B cell (primary cell): Measurements from ENCODE around the gene BABAM2.

Experiments used
- EZH2 ChIP-seq: IDR thresholded peaks from 2 replicates; pipeline ENCODE4 v1.6.1; 2012; ENCODE audit warnings: borderline replicate concordance, low read depth, mild to moderate bottlenecking, moderate library complexity, low read length; ENCODE audit not compliant: insufficient read depth, poor library complexity, severe bottlenecking
- TF ChIP-seq, protein P1 (sequence below): fragments of 200-600 bp; IDR thresholded peaks from one replicate; pipeline ENCODE4 v1.8.0; 2022; ENCODE audit warnings: antibody characterized with exemption, mild to moderate bottlenecking

DNA sequence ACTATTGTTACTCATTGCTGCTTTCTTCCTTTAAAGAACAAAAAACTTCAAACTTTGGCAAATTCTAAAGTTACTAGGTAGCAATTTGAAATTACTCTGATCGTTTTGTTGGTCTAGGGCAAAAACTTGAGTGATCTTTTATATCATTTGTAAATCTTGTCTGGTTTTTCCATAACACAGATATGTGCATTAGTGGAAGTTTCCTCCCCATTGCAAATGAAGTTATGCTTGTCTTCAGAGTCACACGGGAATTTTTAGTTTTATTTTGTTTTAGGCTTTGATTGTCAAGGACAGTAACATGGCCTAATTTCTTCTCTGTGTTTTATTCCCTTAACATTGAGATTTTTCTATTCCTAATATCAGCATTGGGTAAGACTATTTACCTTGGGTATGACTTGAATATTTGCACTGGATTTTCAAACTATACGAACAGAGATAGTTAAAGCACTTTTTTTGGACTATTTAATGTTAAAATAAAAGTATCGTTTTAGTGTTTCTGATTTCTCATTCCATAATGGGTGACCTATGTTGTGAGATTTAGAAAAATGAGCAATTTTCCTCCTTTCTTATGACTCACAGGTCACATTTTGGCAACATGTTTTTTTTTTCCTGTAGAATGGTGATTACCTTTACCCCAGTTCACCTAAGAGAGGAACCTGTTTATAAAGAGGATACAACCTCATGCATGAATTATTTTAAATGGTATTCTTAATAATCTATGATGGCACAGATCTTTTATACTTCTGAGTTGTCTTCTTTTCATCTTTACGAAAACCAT lies 65.0 kb downstream of the BABAM2 start:
- TF ChIP-seq, protein P1, sequence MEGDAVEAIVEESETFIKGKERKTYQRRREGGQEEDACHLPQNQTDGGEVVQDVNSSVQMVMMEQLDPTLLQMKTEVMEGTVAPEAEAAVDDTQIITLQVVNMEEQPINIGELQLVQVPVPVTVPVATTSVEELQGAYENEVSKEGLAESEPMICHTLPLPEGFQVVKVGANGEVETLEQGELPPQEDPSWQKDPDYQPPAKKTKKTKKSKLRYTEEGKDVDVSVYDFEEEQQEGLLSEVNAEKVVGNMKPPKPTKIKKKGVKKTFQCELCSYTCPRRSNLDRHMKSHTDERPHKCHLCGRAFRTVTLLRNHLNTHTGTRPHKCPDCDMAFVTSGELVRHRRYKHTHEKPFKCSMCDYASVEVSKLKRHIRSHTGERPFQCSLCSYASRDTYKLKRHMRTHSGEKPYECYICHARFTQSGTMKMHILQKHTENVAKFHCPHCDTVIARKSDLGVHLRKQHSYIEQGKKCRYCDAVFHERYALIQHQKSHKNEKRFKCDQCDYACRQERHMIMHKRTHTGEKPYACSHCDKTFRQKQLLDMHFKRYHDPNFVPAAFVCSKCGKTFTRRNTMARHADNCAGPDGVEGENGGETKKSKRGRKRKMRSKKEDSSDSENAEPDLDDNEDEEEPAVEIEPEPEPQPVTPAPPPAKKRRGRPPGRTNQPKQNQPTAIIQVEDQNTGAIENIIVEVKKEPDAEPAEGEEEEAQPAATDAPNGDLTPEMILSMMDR = no peak
- no peak for TF ChIP-seq EZH2
